GM12878 (cell line): ENCODE results near the gene EPB41L1.

Source experiments
- EP300 ChIP-seq, 2 experiments: fragments of 150-350 bp in 1 of 2; IDR thresholded peaks; 2 replicates each; pipeline ENCODE4 v1.6.1; 2011 to 2012; ENCODE audit warnings: low read depth in 2 of 2, low read length in 2 of 2, borderline replicate concordance in 1 of 2, improper control_type of control experiment in 1 of 2, inconsistent platforms in 1 of 2; ENCODE audit not compliant: control insufficient read depth in 1 of 2
- EZH2 ChIP-seq: IDR thresholded peaks from 2 replicates; pipeline ENCODE4 v1.6.1; 2012; ENCODE audit warnings: low read depth, mild to moderate bottlenecking, control low read depth, inconsistent platforms, low read length, borderline replicate concordance; ENCODE audit not compliant: control insufficient read depth
- FOXK2 ChIP-seq: fragments of 450-650 bp; IDR thresholded peaks from 2 replicates; pipeline ENCODE4 v1.6.1; 2017; ENCODE audit warnings: mild to moderate bottlenecking, moderate library complexity
- GABPA ChIP-seq: IDR thresholded peaks from 2 replicates; pipeline ENCODE4 v1.6.1; 2014; ENCODE audit warnings: antibody characterized with exemption, low read depth, mild to moderate bottlenecking, inconsistent platforms
- HDAC6 ChIP-seq: fragments of 200-600 bp; sonication (generic); IDR thresholded peaks from one replicate; pipeline ENCODE4 v1.8.0; 2017; ENCODE audit warnings: antibody characterized with exemption; ENCODE audit not compliant: unreplicated experiment
- JUND ChIP-seq: IDR thresholded peaks from 2 replicates; pipeline ENCODE4 v1.6.1; 2012; ENCODE audit warnings: low read depth, mild to moderate bottlenecking, low read length, improper control_type of control experiment, moderate library complexity
- KDM1A ChIP-seq: fragments of 200-600 bp; sonication (generic); IDR thresholded peaks from 2 replicates; pipeline ENCODE4 v1.6.1; 2016; ENCODE audit warnings: borderline replicate concordance
- MEF2A ChIP-seq: IDR thresholded peaks from 2 replicates; pipeline ENCODE4 v1.6.1; 2011; ENCODE audit warnings: low read depth, mild to moderate bottlenecking, low read length, moderate library complexity; ENCODE audit not compliant: insufficient read depth
- POLR2A ChIP-seq: IDR thresholded peaks from 2 replicates; pipeline ENCODE4 v1.6.1; 2011; ENCODE audit warnings: low read depth, mild to moderate bottlenecking, low read length
- POLR2AphosphoS5 ChIP-seq: IDR thresholded peaks from 2 replicates; pipeline ENCODE4 v1.6.1; 2011; ENCODE audit warnings: mild to moderate bottlenecking, low read length, inconsistent platforms
- POU2F2 ChIP-seq: IDR thresholded peaks from 3 replicates; pipeline ENCODE4 v1.6.1; 2011; ENCODE audit warnings: low read depth, mild to moderate bottlenecking, low read length, borderline replicate concordance
- SMC3 ChIP-seq: IDR thresholded peaks from 2 replicates; pipeline ENCODE4 v1.6.1; 2011; ENCODE audit warnings: low read length, improper control_type of control experiment, borderline replicate concordance
- TAF1 ChIP-seq: IDR thresholded peaks from 2 replicates; pipeline ENCODE4 v1.6.1; 2011; ENCODE audit warnings: mild to moderate bottlenecking, low read depth, low read length, borderline replicate concordance
- TF ChIP-seq, protein P1 (sequence below), 3 experiments: IDR thresholded peaks in 2 of 3; conservative IDR thresholded peaks in 1 of 3; 2 replicates each; pipeline ENCODE4 v1.5.1; 2011; ENCODE audit warnings: low read depth in 3 of 3, low read length in 3 of 3, mild to moderate bottlenecking in 3 of 3, control low read depth in 2 of 3, moderate library complexity in 2 of 3, inconsistent platforms in 1 of 3, mixed read lengths in 1 of 3; ENCODE audit not compliant: control insufficient read depth in 2 of 3, insufficient read depth in 1 of 3; ENCODE audit errors: extremely low read depth in 1 of 3

DNA sequence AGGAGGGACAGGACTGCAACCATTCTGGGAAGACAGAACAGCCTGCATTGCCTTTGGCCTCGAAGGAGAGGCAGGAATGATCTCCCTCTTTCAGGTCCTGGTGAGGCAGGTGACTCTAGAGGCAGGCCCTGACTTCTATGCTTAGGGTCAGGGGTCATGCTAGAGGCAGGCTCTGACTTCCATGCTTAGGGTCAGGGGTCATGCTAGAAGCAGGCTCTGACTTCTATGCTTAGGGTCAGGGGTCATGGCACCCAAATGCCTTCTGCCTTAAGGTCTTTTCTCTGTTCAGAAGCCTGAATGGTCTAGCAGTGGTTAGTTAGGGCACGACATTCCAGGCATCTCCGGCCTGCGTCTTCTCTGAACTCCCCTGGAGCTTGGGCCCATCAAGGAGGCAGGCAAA lies 46.7 kb downstream of the EPB41L1 start:
- TF ChIP-seq, protein P1, sequence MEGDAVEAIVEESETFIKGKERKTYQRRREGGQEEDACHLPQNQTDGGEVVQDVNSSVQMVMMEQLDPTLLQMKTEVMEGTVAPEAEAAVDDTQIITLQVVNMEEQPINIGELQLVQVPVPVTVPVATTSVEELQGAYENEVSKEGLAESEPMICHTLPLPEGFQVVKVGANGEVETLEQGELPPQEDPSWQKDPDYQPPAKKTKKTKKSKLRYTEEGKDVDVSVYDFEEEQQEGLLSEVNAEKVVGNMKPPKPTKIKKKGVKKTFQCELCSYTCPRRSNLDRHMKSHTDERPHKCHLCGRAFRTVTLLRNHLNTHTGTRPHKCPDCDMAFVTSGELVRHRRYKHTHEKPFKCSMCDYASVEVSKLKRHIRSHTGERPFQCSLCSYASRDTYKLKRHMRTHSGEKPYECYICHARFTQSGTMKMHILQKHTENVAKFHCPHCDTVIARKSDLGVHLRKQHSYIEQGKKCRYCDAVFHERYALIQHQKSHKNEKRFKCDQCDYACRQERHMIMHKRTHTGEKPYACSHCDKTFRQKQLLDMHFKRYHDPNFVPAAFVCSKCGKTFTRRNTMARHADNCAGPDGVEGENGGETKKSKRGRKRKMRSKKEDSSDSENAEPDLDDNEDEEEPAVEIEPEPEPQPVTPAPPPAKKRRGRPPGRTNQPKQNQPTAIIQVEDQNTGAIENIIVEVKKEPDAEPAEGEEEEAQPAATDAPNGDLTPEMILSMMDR (IDR thresholded peaks at IDR 0.05 in 2 of 3, conservative IDR thresholded peaks at IDR 0.05 in 1 of 3; ENCODE audit: control insufficient read depth in 2 of 3, extremely low read depth in 1 of 3, insufficient read depth in 1 of 3, low read depth in 3 of 3, low read length in 3 of 3) = no peak
- TF ChIP-seq EP300 (IDR thresholded peaks at IDR 0.05; ENCODE audit: borderline replicate concordance in 1 of 2, control insufficient read depth in 1 of 2, low read depth in 2 of 2, low read length in 2 of 2) (no peak), KDM1A (no peak), POLR2A (no peak), GABPA (no peak), EZH2 (no peak), JUND (no peak), POLR2AphosphoS5 (no peak), POU2F2 (no peak), FOXK2 (no peak), TAF1 (no peak), MEF2A (no peak), HDAC6 (no peak), SMC3 (no peak)
